Measurements from ENCODE around the gene RAB33A. TPM values are rescaled to one million over a fixed set of nuclear protein-coding genes. Genes with fewer than 3 reads are reported as not detected.
"Not testable (repeated sequence)": the region's sequence is repeated elsewhere in the genome, so short reads cannot be mapped to it uniquely, and the experiment has no call there.

The RAB33A gene
- polyA plus RNA-seq, 3 donors = 0.50 to 0.65 (median 0.54) TPM

DNA sequence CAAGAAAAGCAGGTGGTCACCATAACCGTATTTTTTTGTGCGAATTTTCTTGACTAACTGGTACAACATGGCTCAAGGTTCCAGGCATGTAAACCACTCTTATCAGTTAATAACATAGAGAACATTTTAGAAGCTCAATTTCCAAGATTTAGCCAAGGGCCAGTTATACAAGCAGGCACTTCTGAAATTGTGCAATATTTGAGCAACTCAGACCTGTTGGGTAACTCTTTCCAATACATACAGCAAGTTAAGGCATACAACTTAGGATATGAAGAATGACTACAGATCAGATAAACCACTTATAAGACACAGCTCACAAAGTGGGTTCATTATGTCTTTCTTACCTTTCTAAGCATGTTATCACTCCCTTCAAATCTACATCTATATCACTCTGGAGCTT lies 53.0 kb downstream of the RAB33A start:
- DNase-seq (ENCODE audit: low read depth in 3 of 3, low spot score in 2 of 3) = no peak

DNA sequence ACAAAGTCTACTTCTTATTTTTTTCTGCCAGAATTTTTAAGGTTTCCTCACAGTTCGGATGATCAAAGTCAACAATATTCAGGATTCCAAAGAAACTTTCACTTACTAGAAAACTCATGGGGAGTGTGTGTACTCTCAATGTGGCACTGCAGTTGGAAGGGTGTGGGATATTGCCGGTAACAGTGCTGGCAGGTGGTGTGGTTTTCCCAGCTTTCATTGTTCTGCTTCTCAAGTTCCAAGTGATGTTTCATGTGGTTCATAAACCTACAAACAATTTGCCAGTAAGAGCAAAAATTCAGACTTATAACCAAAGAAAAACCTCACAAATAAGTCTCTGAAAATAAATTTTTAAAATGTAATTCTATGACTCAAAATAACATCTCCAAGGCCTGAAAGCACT lies 57.1 kb downstream of the RAB33A start:
- DNase-seq (ENCODE audit: low read depth in 3 of 3, low spot score in 2 of 3) = no peak

DNA sequence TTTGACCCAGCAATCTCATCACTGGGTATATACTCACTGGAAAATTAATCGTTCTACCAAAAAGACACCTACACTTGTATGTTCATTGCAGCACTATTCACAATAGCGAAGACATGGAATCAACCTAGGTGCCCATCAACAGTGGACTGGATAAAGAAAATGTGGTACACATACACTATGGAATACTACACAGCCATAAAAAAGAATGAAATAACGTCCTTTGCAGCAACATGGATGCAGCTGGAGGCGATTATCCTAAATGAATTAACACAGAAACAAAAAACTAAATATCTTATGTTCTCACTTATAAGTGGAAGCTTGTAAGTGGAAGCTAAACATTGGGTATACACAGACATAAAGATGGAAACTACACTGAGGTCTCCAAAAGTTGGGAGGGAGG lies 59.4 kb downstream of the RAB33A start:
- DNase-seq (ENCODE audit: low read depth in 3 of 3, low spot score in 2 of 3) = not testable (repeated sequence)

Other genes with a start within 250 kb of the RAB33A start
- gene BCORL1, start 189.3 kb upstream of the RAB33A start, polyA plus RNA-seq (ENCODE audit: insufficient read length in 3 of 3) = 10 to 100 TPM; 12.9 to 17.5 (median 14.7) TPM
- gene ELF4, start 61.5 kb upstream of the RAB33A start, polyA plus RNA-seq (ENCODE audit: insufficient read length in 3 of 3) = 10 to 100 TPM; 11.1 to 12.2 (median 11.8) TPM
- 100 to 1,000 TPM in 2 of 3 donors, 10 to 100 TPM in 1; 97.6 to 104 (median 102) TPM for gene AIFM1, start 6.1 kb upstream of the RAB33A start, polyA plus RNA-seq (ENCODE audit: insufficient read length in 3 of 3)
- 1 to 10 TPM; 6.1 to 6.9 (median 6.6) TPM for gene ZNF280C, start 96.9 kb downstream of the RAB33A start, polyA plus RNA-seq (ENCODE audit: insufficient read length in 3 of 3)
- gene SLC25A14, start 168.0 kb downstream of the RAB33A start, polyA plus RNA-seq (ENCODE audit: insufficient read length in 3 of 3) = 10 to 100 TPM; 21.4 to 25.0 (median 24.3) TPM
- not detected for gene GPR119, start 213.7 kb downstream of the RAB33A start, polyA plus RNA-seq (ENCODE audit: insufficient read length in 3 of 3)
- gene RBMX2, start 230.0 kb downstream of the RAB33A start, polyA plus RNA-seq (ENCODE audit: insufficient read length in 3 of 3) = 10 to 100 TPM; 31.5 to 33.7 (median 33.4) TPM

All from right renal cortex interstitium (tissue), 3 donors.